Neural progenitor cell (in vitro differentiated cells): ENCODE results near the gene UNCX. TPM values are rescaled to one million over a fixed set of nuclear protein-coding genes. Genes with fewer than 3 reads are reported as not detected.

Source experiments
- DNase-seq: peaks from one replicate; pipeline ENCODE4 v3.0.0-alpha.2; 2016; ENCODE audit warnings: low spot score
- H2AFZ ChIP-seq: fragments of 200-600 bp; sonication (generic); replicated peaks from 2 replicates; pipeline ENCODE4 v1.6.1; 2016; ENCODE audit warnings: antibody characterized with exemption
- H3F3A ChIP-seq: fragments of 200-600 bp; sonication (generic); 2 replicates; pipeline ENCODE4 v1.6.1; 2016; ENCODE audit warnings: antibody characterized with exemption, low read depth
- H3K27ac ChIP-seq: fragments of 200-600 bp; sonication (generic); 2 replicates; pipeline ENCODE4 v1.5.1; 2016; ENCODE audit warnings: mild to moderate bottlenecking
- H3K27me3 ChIP-seq: fragments of 200-600 bp; sonication (generic); 2 replicates; pipeline ENCODE4 v1.6.1; 2016; ENCODE audit warnings: mild to moderate bottlenecking, moderate library complexity
- H3K36me3 ChIP-seq: fragments of 200-600 bp; sonication (generic); 2 replicates; pipeline ENCODE4 v1.5.1; 2016
- H3K4me1 ChIP-seq: fragments of 200-600 bp; sonication (generic); 2 replicates; pipeline ENCODE4 v1.6.1; 2016; ENCODE audit warnings: mixed run types
- H3K4me2 ChIP-seq: fragments of 200-600 bp; sonication (generic); 2 replicates; pipeline ENCODE4 v1.6.1; 2016
- H3K4me3 ChIP-seq: fragments of 200-600 bp; sonication (generic); 2 replicates; pipeline ENCODE4 v1.5.1; 2016
- H3K79me2 ChIP-seq: fragments of 200-600 bp; sonication (generic); 2 replicates; pipeline ENCODE4 v1.6.1; 2016; ENCODE audit warnings: low read depth
- H3K9ac ChIP-seq: fragments of 200-600 bp; sonication (generic); 2 replicates; pipeline ENCODE4 v1.6.1; 2016
- H3K9me3 ChIP-seq: fragments of 200-600 bp; sonication (generic); 2 replicates; pipeline ENCODE4 v1.5.1; 2016; ENCODE audit warnings: low read depth
- H4K20me1 ChIP-seq: fragments of 200-600 bp; sonication (generic); 2 replicates; pipeline ENCODE4 v1.6.1; 2016; ENCODE audit warnings: low read depth
- H3K27ac Mint-ChIP-seq: 3 replicates; pipeline ENCODE4 v1.8.0; 2021; ENCODE audit warnings: mixed read lengths
- H3K27me3 Mint-ChIP-seq: 2 replicates; pipeline ENCODE4 v1.8.0; 2022; ENCODE audit warnings: low read depth, mild to moderate bottlenecking, inconsistent platforms, moderate library complexity, mixed read lengths; ENCODE audit not compliant: insufficient read depth
- H3K36me3 Mint-ChIP-seq: 3 replicates; pipeline ENCODE4 v1.8.0; 2021; ENCODE audit warnings: mixed read lengths
- H3K4me1 Mint-ChIP-seq: 3 replicates; pipeline ENCODE4 v1.8.0; 2021; ENCODE audit warnings: mixed read lengths
- H3K4me3 Mint-ChIP-seq: 3 replicates; pipeline ENCODE4 v1.8.0; 2021; ENCODE audit warnings: mild to moderate bottlenecking, moderate library complexity, mixed read lengths
- H3K9me3 Mint-ChIP-seq: 3 replicates; pipeline ENCODE4 v1.8.0; 2020; ENCODE audit warnings: mixed read lengths
- EZH2 ChIP-seq: fragments of 200-600 bp; sonication (generic); IDR thresholded peaks from 2 replicates; pipeline ENCODE4 v1.6.1; 2017; ENCODE audit warnings: antibody characterized with exemption, mild to moderate bottlenecking, moderate library complexity
- EZH2phosphoT487 ChIP-seq: fragments of 200-600 bp; sonication (generic); IDR thresholded peaks from 2 replicates; pipeline ENCODE4 v1.6.1; 2017; ENCODE audit warnings: antibody characterized with exemption
- total RNA-seq: library from RNA; depleted of rRNA; stranded (reverse); fragments of >200 nt; gene quantifications from 2 replicates; pipeline ENCODE4 v1.2.3, GENCODE V29; 2015; ENCODE audit warnings: low replicate concordance
- TF ChIP-seq, protein P1 (sequence below): fragments of 200-600 bp; sonication (generic); IDR thresholded peaks from 2 replicates; pipeline ENCODE4 v1.5.1; 2017; ENCODE audit warnings: antibody characterized with exemption, mild to moderate bottlenecking

UNCX gene
- total RNA-seq, 1 donor from 2014 or later, result not detected

DNA sequence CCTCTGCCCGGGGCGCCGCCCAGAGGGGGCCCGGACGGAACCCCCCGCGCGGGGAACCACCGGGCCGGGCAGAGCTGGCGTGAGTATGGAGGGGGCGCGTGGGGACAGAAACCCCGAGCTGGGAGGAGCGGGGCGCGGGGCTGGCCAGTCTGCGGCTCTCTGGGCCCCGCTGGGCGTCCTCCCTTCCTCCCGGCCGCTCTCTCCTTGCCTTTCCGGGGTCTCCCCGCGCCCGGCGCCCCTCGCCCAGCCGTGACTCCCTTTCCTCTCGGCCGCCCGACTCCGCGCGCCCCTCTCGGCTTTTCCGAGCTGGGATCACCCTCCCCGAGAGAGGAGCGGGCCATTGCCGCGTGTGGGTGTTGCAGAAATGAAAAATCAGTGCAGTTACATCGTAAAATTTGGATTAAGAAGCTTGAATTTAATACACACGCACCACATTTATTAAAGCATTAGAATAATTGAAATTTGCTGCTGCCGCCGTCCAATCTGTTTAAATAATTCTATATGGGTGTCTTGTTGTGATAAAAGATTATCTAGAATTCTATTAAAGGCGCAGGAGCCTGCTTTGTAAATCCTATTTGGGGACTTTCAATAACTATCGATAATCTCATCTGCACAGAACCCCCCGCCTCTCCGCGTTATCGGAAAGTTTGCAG lies 9.1 kb downstream of the UNCX start:
- peaks cover 100% of the 10 kb centered on the region for H4K20me1 ChIP-seq
- no peaks in the 10 kb centered on the region for H3K9me3 ChIP-seq
- TF ChIP-seq, protein P1, sequence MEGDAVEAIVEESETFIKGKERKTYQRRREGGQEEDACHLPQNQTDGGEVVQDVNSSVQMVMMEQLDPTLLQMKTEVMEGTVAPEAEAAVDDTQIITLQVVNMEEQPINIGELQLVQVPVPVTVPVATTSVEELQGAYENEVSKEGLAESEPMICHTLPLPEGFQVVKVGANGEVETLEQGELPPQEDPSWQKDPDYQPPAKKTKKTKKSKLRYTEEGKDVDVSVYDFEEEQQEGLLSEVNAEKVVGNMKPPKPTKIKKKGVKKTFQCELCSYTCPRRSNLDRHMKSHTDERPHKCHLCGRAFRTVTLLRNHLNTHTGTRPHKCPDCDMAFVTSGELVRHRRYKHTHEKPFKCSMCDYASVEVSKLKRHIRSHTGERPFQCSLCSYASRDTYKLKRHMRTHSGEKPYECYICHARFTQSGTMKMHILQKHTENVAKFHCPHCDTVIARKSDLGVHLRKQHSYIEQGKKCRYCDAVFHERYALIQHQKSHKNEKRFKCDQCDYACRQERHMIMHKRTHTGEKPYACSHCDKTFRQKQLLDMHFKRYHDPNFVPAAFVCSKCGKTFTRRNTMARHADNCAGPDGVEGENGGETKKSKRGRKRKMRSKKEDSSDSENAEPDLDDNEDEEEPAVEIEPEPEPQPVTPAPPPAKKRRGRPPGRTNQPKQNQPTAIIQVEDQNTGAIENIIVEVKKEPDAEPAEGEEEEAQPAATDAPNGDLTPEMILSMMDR, result no peak
- TF ChIP-seq EZH2, result peak; percentile 86
- TF ChIP-seq EZH2phosphoT487, result peak; percentile 26
- H3K4me3 ChIP-seq, result no peak overlapping the region
- H3K27ac ChIP-seq, result no peak overlapping the region
- H3K27me3 ChIP-seq, result peaks cover 100% of the 10 kb centered on the region
- no peak overlapping the region for H3K9ac ChIP-seq
- Mint-ChIP-seq H3K36me3 (no peaks in the 10 kb centered on the region), H3K9me3 (no peaks in the 10 kb centered on the region), H3K27ac (no peak overlapping the region), H3K4me1 (peaks cover 12% of the 10 kb centered on the region), H3K27me3 (peaks cover 86% of the 10 kb centered on the region), H3K4me3 (no peak overlapping the region)
- peaks cover 36% of the 10 kb centered on the region for H3F3A ChIP-seq
- no peaks in the 10 kb centered on the region for H3K79me2 ChIP-seq
- peak overlapping the region; percentile 12 for H3K4me2 ChIP-seq
- peaks cover 10% of the 10 kb centered on the region for H3K4me1 ChIP-seq
- H2AFZ ChIP-seq, result no peak overlapping the region
- no peaks in the 10 kb centered on the region for H3K36me3 ChIP-seq
- DNase-seq, result peak; percentile 48

DNA sequence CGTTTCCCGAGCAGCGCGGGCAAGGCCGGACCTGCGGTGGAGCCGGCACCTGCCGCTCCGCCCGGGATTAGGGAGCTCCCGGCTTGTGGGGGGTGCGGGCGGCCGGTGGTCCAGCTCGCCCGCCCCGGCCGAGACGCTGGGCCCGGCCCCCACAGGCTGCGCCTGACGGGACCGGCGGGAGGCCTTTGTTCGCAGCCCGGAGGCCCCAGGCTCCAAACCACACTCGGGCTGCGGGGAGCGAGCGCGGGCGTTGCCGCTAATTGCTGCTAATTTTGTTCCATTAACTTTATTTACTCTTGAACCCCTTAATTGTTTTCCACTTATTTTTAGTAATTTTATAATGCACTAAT lies 9.6 kb downstream of the UNCX start:
- Histone ChIP-seq H3K9ac (no peak overlapping the region), H3K27me3 (peaks cover 100% of the 10 kb centered on the region), H3K36me3 (no peaks in the 10 kb centered on the region), H3K4me3 (no peak overlapping the region), H3F3A (peaks cover 36% of the 10 kb centered on the region), H2AFZ (no peak overlapping the region), H3K4me1 (peaks cover 12% of the 10 kb centered on the region), H4K20me1 (peaks cover 100% of the 10 kb centered on the region), H3K4me2 (peak overlapping the region; percentile 12), H3K9me3 (no peaks in the 10 kb centered on the region), H3K27ac (no peak overlapping the region), H3K79me2 (no peaks in the 10 kb centered on the region)
- TF ChIP-seq EZH2 (peak; percentile 76), EZH2phosphoT487 (peak; percentile 45)
- TF ChIP-seq, protein P1, result no peak
- peaks cover 12% of the 10 kb centered on the region for H3K4me1 Mint-ChIP-seq
- no peaks in the 10 kb centered on the region for H3K9me3 Mint-ChIP-seq
- no peak overlapping the region for H3K27ac Mint-ChIP-seq
- H3K36me3 Mint-ChIP-seq, result no peaks in the 10 kb centered on the region
- peaks cover 84% of the 10 kb centered on the region for H3K27me3 Mint-ChIP-seq
- DNase-seq, result peak; percentile 88
- no peak overlapping the region for H3K4me3 Mint-ChIP-seq

DNA sequence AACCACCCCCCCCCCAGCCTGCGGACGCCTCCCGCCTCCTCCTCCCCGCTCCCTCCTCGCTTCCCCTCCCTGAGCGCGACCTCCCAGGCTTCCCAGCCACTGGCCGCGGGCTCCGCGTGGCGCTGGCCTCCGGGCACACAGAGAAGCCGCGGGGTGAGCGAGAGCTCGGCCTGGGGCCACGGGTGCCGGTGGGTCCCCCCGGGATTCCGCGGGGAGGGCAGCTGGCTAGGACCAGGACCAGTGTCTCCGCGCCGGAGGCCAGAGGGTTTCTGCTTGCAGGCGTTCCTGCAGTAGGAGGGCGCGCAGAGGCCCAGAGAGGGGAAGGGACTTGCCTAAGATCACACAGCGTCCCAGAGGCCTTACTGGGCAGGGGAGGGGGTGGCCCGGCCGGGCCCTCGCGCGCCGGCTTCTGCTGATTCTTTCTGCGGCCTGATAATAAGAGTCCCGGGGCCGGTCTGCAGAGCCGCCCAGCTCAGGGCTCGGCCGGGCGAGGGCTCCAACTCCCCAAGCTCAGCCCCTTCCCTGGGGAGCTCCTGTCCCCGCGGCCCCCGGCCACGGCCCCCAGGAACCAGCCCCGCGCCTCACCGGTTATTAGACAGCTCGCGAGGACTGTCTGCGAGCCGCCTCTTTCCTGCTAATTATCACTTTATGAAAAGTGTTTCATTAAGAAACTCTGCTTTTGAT lies 10.1 kb downstream of the UNCX start:
- Histone ChIP-seq H3K4me3 (no peak overlapping the region), H2AFZ (no peak overlapping the region), H3K4me2 (peak overlapping the region; percentile 12), H3K36me3 (no peaks in the 10 kb centered on the region), H3K27me3 (peaks cover 100% of the 10 kb centered on the region), H3F3A (peaks cover 40% of the 10 kb centered on the region), H4K20me1 (peaks cover 100% of the 10 kb centered on the region), H3K4me1 (peaks cover 17% of the 10 kb centered on the region), H3K79me2 (no peaks in the 10 kb centered on the region), H3K9me3 (no peaks in the 10 kb centered on the region), H3K9ac (no peak overlapping the region), H3K27ac (no peak overlapping the region)
- Mint-ChIP-seq H3K4me3 (no peak overlapping the region), H3K9me3 (no peaks in the 10 kb centered on the region), H3K27ac (no peak overlapping the region), H3K27me3 (peaks cover 80% of the 10 kb centered on the region), H3K4me1 (peaks cover 12% of the 10 kb centered on the region), H3K36me3 (no peaks in the 10 kb centered on the region)
- peak; percentile 59 for DNase-seq
- TF ChIP-seq EZH2phosphoT487 (peak; percentile 84), EZH2 (peak; percentile 82)
- TF ChIP-seq, protein P1, result no peak
